ENCODE measurements around the gene SPATA25. TPM values are rescaled to one million over a fixed set of nuclear protein-coding genes. Genes with fewer than 3 reads are reported as not detected.

SPATA25 gene
- total RNA-seq, 1 experiment from 2014 or later, result 0.40 TPM

- Histone ChIP-seq H3K4me2 (ENCODE audit: low read length) (no peak overlapping the region), H3K9me3 (ENCODE audit: low read length) (no peaks in the 10 kb centered on the region), H3K27me3 (ENCODE audit: low read length) (no peaks in the 10 kb centered on the region), H3K4me3 (ENCODE audit: low read length) (no peak overlapping the region), H3K79me2 (ENCODE audit: low read length) (peaks cover 15% of the 10 kb centered on the region), H3K36me3 (ENCODE audit: low read depth, low read length) (0 out of 2 replicates have a peak, but pooled peaks cover 8% of the 10 kb centered on the region), H2AFZ (ENCODE audit: low read length) (no peak overlapping the region), H3K27ac (ENCODE audit: low read length) (no peak overlapping the region), H3K9me2 (replicated peaks; ENCODE audit: low read length) (no peaks in the 10 kb centered on the region), H4K20me1 (ENCODE audit: low read length) (no peaks in the 10 kb centered on the region), H3F3A (ENCODE audit: low read length, unreplicated experiment) (no peaks in the 10 kb centered on the region), H3K4me1 (ENCODE audit: insufficient read depth, low read length) (peaks cover 8% of the 10 kb centered on the region), H3K9ac (ENCODE audit: low read length) (no peak overlapping the region)
- ChIA-PET CTCF (interaction anchor here (0.7 kb wide), 1 partner anchor 52 kb away, joined by 7 read pairs; no protein-coding TSS in a partner anchor), POLR2A (ENCODE audit: unreplicated experiment) (interaction anchor here (0.6 to 0.7 kb wide), 2 partner anchors 55 to 82 kb away, joined by 6 to 13 read pairs; no protein-coding TSS in a partner anchor)
- TF ChIP-seq EZH2 (IDR thresholded peaks at IDR 0.05; ENCODE audit: low read length, unreplicated experiment), result no peak
- TF ChIP-seq EZH2phosphoT487 (IDR thresholded peaks at IDR 0.05; ENCODE audit: borderline replicate concordance, low read length), result no peak
- TF ChIP-seq CTCF (conservative IDR thresholded peaks at IDR 0.05; ENCODE audit: low read depth, low read length), result no peak
- intact Hi-C loops (cut with micrococcal nuclease), result no loop called here
- no TSS peak for BruUV-seq (replicated peaks)
- DNase-seq, result no peak
- no peak for ATAC-seq
These were observed 35.9 kb downstream of the SPATA25 start for GRCh38 chr20:45851501-45851900.

DNA sequence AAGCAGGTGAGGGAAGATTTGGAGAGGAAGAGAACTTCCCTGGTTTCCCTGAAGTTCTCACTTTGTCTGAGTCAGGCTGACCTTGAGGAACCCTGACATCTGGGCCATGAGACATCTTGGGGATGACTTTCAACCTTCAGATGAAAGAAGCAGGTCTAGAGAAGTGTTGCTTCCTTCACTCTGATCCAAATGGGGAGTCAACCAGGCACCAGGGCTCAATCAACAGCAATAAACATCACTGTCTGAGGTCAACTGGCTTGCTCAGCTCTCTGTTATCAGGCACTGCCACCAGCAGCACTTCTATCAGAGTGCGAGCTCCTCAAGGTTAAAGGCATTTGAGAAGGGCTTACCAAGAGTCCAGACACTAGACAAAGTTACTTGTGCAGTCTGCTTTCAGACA lies 36.5 kb downstream of the SPATA25 start:
- H3K36me3 ChIP-seq (ENCODE audit: low read depth, low read length), result 0 out of 2 replicates have a peak, but pooled peaks cover 8% of the 10 kb centered on the region
- CTCF ChIA-PET, result interaction anchor here (0.7 kb wide), 1 partner anchor 51 kb away, joined by 7 read pairs; no protein-coding TSS in a partner anchor

More for the DNA sequence above, 36.5 kb downstream of the SPATA25 start:
- DNase-seq (no peak), ATAC-seq (no peak)
- Histone ChIP-seq H2AFZ (ENCODE audit: low read length) (no peak overlapping the region), H3K9ac (ENCODE audit: low read length) (no peak overlapping the region), H3K4me1 (ENCODE audit: insufficient read depth, low read length) (peaks cover 3% of the 10 kb centered on the region), H3K4me2 (ENCODE audit: low read length) (no peak overlapping the region), H3K9me3 (ENCODE audit: low read length) (no peaks in the 10 kb centered on the region), H3F3A (ENCODE audit: low read length, unreplicated experiment) (no peaks in the 10 kb centered on the region), H3K4me3 (ENCODE audit: low read length) (no peak overlapping the region), H3K9me2 (replicated peaks; ENCODE audit: low read length) (no peaks in the 10 kb centered on the region), H3K27ac (ENCODE audit: low read length) (no peak overlapping the region), H3K79me2 (ENCODE audit: low read length) (peaks cover 9% of the 10 kb centered on the region), H4K20me1 (ENCODE audit: low read length) (no peaks in the 10 kb centered on the region), H3K27me3 (ENCODE audit: low read length) (no peaks in the 10 kb centered on the region)
- no peak for TF ChIP-seq CTCF (conservative IDR thresholded peaks at IDR 0.05; ENCODE audit: low read depth, low read length)
- no TSS peak for BruUV-seq (replicated peaks)
- POLR2A ChIA-PET (ENCODE audit: unreplicated experiment), result interaction anchor here (0.7 kb wide), 1 partner anchor 83 kb away, joined by 13 read pairs; no protein-coding TSS in a partner anchor
- intact Hi-C loops (cut with micrococcal nuclease), result no loop called here
